Endodermal cell (in vitro differentiated cells): Measurements from ENCODE around the gene LCE1F. TPM values are rescaled to one million over a fixed set of nuclear protein-coding genes. Genes with fewer than 3 reads are reported as not detected.

Experiments
- DNase-seq: peaks from one replicate; pipeline ENCODE4 v3.0.0-alpha.2; 2017
- H3K27ac ChIP-seq: 2 replicates; pipeline ENCODE4 v1.5.1; 2013; ENCODE audit warnings: mild to moderate bottlenecking, low read depth, low read length, moderate library complexity
- H3K27me3 ChIP-seq: 2 replicates; pipeline ENCODE4 v1.6.1; 2013; ENCODE audit warnings: mild to moderate bottlenecking, low read length, moderate library complexity; ENCODE audit not compliant: insufficient read depth, control insufficient read depth, poor library complexity, severe bottlenecking
- H3K36me3 ChIP-seq: 2 replicates; pipeline ENCODE4 v1.7.0; 2013; ENCODE audit warnings: mild to moderate bottlenecking, low read length, moderate library complexity; ENCODE audit not compliant: control insufficient read depth, insufficient read depth
- H3K4me1 ChIP-seq: one replicate; pipeline ENCODE4 v1.7.0; 2013; ENCODE audit warnings: low read length; ENCODE audit not compliant: control insufficient read depth, insufficient read depth
- H3K4me3 ChIP-seq: 2 replicates; pipeline ENCODE4 v1.5.1; 2013; ENCODE audit warnings: mild to moderate bottlenecking, low read length, moderate library complexity
- H3K9ac ChIP-seq: 2 replicates; pipeline ENCODE4 v1.6.1; 2013; ENCODE audit warnings: mild to moderate bottlenecking, low read length, moderate library complexity; ENCODE audit not compliant: poor library complexity, severe bottlenecking; ENCODE audit errors: extremely low read depth
- H3K9me3 ChIP-seq: 2 replicates; pipeline ENCODE4 v1.6.1; 2013; ENCODE audit warnings: mild to moderate bottlenecking, low read length, moderate library complexity; ENCODE audit not compliant: control insufficient read depth
- H3K27ac Mint-ChIP-seq: 2 replicates; pipeline ENCODE4 v1.8.0; 2020; ENCODE audit warnings: mixed read lengths
- H3K27me3 Mint-ChIP-seq: 2 replicates; pipeline ENCODE4 v1.8.0; 2021; ENCODE audit warnings: mild to moderate bottlenecking, mixed read lengths; ENCODE audit not compliant: insufficient read depth
- H3K36me3 Mint-ChIP-seq: 2 replicates; pipeline ENCODE4 v1.8.0; 2020; ENCODE audit warnings: low read depth, mixed read lengths
- H3K4me1 Mint-ChIP-seq: 2 replicates; pipeline ENCODE4 v1.8.0; 2020; ENCODE audit warnings: mixed read lengths
- H3K4me3 Mint-ChIP-seq: 2 replicates; pipeline ENCODE4 v1.8.0; 2020; ENCODE audit warnings: mild to moderate bottlenecking, moderate library complexity, mixed read lengths
- H3K9me3 Mint-ChIP-seq: 2 replicates; pipeline ENCODE4 v1.8.0; 2020; ENCODE audit warnings: mild to moderate bottlenecking, mixed read lengths
- WGBS, 2 experiments: methylation state at CpG; one replicate each; pipeline versions ENCODE4 v1.1.5 to v1.1.7; 2013; ENCODE audit warnings: missing lambda C conversion rate in 2 of 2, mixed read lengths in 1 of 2; ENCODE audit not compliant: insufficient coverage in 1 of 2, insufficient read length in 1 of 2; 5-methylcytosine and 5-hydroxymethylcytosine counted together
- long read RNA-seq, 4 experiments: library from polyadenylated mRNA in 2 of 4; library from RNA in 1 of 4; library from capped mRNA in 1 of 4; stranded (forward) in 3 of 4; unstranded in 1 of 4; transcript quantifications; one replicate each; pipeline ENCODE4 v2.0.0, GENCODE V29; 2020 to 2021; ENCODE audit warnings: inconsistent platforms in 1 of 4
- polyA plus RNA-seq, 2 experiments: library from polyadenylated mRNA; stranded (reverse); fragments of 50-300 nt; gene quantifications; one replicate each; pipeline ENCODE4 v1.2.3, GENCODE V29; 2013
- total RNA-seq, 2 donors: library from RNA; stranded (reverse); fragmentation: NEBNext Ultra II Directional in 1 of 2; extraction: Animal tissue kit (Norgen Biotek cat#: 25700) in 1 of 2; gene quantifications; 2 replicates in 1 of 2; 3 replicates in 1 of 2; pipeline ENCODE4 v1.2.1, GENCODE V29; 2021
- TF ChIP-seq, protein P1 (sequence below): fragments of 200-600 bp; sonication (generic); conservative IDR thresholded peaks from 2 replicates; pipeline ENCODE4 v1.5.0; 2021; ENCODE audit warnings: antibody characterized with exemption, mild to moderate bottlenecking

Gene LCE1F, protein sequence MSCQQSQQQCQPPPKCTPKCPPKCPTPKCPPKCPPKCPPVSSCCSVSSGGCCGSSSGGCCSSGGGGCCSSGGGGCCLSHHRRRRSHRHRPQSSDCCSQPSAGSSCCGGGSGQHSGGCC
- total RNA-seq = not detected
- polyA plus RNA-seq (2013, experiment 1 of 2) = not detected
- not detected for polyA plus RNA-seq (2013, experiment 2 of 2)
- long read RNA-seq, experiment 1 = 0 reads
- long read RNA-seq, experiment 2 = 0 reads
- long read RNA-seq, experiment 3 = 0 reads
- long read RNA-seq, experiment 4 = 0 reads

DNA sequence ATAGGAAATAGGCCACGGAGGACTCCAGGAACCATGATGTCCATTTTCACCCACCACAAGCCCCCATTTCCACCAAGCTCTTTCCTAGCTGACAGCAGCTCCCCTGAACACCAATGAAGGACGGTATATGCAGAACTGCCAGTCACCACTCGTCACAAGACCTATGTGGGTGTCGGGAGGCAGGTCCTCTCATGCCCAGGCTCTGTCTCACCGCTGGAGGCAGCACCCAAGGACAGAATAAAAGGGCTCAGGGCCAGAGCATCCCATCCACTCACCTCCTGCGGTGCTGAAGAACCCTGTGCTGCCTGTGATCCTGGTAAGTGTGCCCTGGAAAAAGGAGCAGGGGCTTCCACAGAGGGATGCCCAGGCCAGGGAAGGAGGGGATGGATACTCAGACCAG, at the start of gene LCE1F:
LCE1F (plus strand) TSS at position 266 of the 400 bp plus-strand sequence. CDS start 1,232 bp downstream, outside the sequence.
- DNase-seq = no peak
- no peaks in the 10 kb centered on the region for H3K27me3 Mint-ChIP-seq
- no peaks in the 10 kb centered on the region for H3K4me1 Mint-ChIP-seq
- Histone ChIP-seq H3K4me3 (no peak within 1 kb of the TSS), H3K4me1 (no peaks in the 10 kb centered on the region), H3K36me3 (no peaks in the 10 kb centered on the region), H3K9me3 (peaks cover 66% of the 10 kb centered on the region), H3K27me3 (no peaks in the 10 kb centered on the region), H3K9ac (no peak within 1 kb of the TSS), H3K27ac (no peak within 1 kb of the TSS)
- TF ChIP-seq, protein P1, sequence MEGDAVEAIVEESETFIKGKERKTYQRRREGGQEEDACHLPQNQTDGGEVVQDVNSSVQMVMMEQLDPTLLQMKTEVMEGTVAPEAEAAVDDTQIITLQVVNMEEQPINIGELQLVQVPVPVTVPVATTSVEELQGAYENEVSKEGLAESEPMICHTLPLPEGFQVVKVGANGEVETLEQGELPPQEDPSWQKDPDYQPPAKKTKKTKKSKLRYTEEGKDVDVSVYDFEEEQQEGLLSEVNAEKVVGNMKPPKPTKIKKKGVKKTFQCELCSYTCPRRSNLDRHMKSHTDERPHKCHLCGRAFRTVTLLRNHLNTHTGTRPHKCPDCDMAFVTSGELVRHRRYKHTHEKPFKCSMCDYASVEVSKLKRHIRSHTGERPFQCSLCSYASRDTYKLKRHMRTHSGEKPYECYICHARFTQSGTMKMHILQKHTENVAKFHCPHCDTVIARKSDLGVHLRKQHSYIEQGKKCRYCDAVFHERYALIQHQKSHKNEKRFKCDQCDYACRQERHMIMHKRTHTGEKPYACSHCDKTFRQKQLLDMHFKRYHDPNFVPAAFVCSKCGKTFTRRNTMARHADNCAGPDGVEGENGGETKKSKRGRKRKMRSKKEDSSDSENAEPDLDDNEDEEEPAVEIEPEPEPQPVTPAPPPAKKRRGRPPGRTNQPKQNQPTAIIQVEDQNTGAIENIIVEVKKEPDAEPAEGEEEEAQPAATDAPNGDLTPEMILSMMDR = no peak
- 48% methylated on average over 6 of the region's 6 CpGs; no CpG with 5 or more reads in 1 of the 2 experiments for WGBS, 2 experiments
- H3K9me3 Mint-ChIP-seq = peaks cover 88% of the 10 kb centered on the region
- H3K36me3 Mint-ChIP-seq = no peaks in the 10 kb centered on the region
- no peak within 1 kb of the TSS for H3K4me3 Mint-ChIP-seq
- no peak within 1 kb of the TSS for H3K27ac Mint-ChIP-seq

DNA sequence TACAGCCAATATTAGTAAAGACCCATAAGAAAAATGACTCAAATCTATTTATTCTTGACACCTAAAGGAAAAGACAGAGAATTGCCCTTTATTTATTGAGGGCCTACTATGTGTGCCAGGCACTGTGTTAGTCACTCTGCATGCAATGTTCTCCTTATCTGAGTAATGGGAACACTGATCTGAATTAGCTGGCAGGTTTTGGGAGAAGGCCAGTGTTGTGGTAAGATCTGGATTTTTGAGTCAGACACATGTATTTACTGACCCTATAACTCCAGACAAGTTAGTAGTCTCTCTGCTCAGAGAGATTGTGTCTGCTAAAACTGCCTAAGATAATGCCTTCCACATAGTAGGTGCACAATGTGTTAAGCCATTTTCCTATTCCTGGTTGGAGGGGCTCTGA, 49.7 kb upstream of the LCE1F start:
- H3K4me1 ChIP-seq = no peaks in the 10 kb centered on the region
- no peaks in the 10 kb centered on the region for H3K27me3 ChIP-seq
- no peak overlapping the region for H3K9ac ChIP-seq
- H3K4me3 Mint-ChIP-seq = no peak overlapping the region
- no peak for DNase-seq
- H3K27ac ChIP-seq = no peak overlapping the region
- H3K4me3 ChIP-seq = no peak overlapping the region
- no peak overlapping the region for H3K27ac Mint-ChIP-seq
- H3K27me3 Mint-ChIP-seq = no peaks in the 10 kb centered on the region
- H3K9me3 ChIP-seq = peaks cover 80% of the 10 kb centered on the region
- H3K9me3 Mint-ChIP-seq = peaks cover 92% of the 10 kb centered on the region
- H3K36me3 ChIP-seq = no peaks in the 10 kb centered on the region
- H3K36me3 Mint-ChIP-seq = no peaks in the 10 kb centered on the region
- TF ChIP-seq, protein P1 = no peak
- H3K4me1 Mint-ChIP-seq = no peaks in the 10 kb centered on the region

DNA sequence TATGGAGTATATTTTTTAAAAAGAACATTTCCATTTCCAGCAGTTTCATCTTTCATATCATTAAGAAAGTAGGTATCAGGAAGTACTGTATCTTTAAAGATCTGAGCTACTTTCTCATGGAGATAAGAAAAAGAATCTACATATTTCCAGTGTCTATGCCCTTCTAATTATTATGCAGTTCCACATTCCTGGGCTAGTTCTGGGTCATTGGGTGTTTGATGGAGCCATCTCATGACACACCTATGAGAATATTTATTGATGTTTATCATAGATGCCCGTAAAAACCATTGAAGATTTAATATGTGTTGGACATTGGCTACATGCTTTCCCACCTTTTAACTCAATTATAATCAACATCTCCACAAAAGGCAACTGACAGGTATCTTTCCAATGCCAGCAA, 46.0 kb upstream of the LCE1F start:
- H3K27me3 Mint-ChIP-seq = no peaks in the 10 kb centered on the region
- Histone ChIP-seq H3K9ac (no peak overlapping the region), H3K4me1 (no peaks in the 10 kb centered on the region), H3K9me3 (peaks cover 74% of the 10 kb centered on the region), H3K27ac (no peak overlapping the region), H3K27me3 (no peaks in the 10 kb centered on the region), H3K4me3 (no peak overlapping the region), H3K36me3 (no peaks in the 10 kb centered on the region)
- peaks cover 81% of the 10 kb centered on the region for H3K9me3 Mint-ChIP-seq
- no peak for DNase-seq
- no peaks in the 10 kb centered on the region for H3K36me3 Mint-ChIP-seq
- TF ChIP-seq, protein P1 = no peak
- no peak overlapping the region for H3K4me3 Mint-ChIP-seq
- 100% methylated on average over 1 of the region's 1 CpG; no CpG with 5 or more reads in 1 of the 2 experiments for WGBS, 2 experiments
- H3K4me1 Mint-ChIP-seq = no peaks in the 10 kb centered on the region
- H3K27ac Mint-ChIP-seq = no peak overlapping the region
